ENCODE results near the gene PCDH1.

DNA sequence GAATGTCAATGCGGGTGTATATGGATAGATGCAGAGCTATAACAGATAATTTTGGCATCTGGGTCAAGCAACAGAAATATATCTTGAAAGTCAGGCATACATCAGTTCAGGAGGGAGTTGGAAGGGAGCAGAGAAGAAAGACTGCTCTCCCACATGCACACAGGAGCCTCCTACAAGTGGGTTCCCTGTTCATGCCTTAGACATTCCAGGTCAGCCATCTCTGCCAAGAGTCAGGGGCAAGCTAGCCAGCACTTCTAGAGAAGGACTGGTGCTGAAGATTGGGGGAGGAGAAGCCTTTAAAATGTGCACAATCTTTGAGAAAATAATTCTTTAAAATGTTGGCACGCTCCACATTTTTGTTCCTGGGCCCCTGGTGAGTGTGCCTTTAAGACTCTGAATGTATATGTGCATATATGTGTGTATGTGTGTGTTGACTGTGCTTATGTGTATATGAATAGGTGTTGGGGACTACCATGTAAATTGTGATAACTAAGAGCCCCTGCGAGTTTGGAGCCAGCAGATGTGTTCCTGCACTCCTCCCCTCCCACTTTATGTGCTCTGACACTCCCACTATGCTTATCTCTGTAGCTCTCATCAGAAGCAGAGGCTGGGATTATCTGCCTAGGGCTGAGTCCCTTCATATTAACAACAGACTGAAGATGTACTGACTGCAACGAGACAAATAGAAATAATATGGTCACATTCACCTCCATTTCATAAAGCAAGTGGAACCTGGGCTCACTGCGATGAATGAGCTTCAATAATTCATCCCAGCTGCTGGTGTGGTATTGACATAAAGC is 24.0 kb upstream of the PCDH1 start:
- no peak for TF ChIP-seq ZNF274 (IDR thresholded peaks at IDR 0.05; ENCODE audit: low read depth, low read length)
- TF ChIP-seq SUZ12 (IDR thresholded peaks at IDR 0.05; ENCODE audit: extremely low read depth, insufficient read depth, insufficient read length), result no peak

Data from NT2/D1 (cell line).